ENCODE data around the gene PAK6.

The PAK6 gene

DNA sequence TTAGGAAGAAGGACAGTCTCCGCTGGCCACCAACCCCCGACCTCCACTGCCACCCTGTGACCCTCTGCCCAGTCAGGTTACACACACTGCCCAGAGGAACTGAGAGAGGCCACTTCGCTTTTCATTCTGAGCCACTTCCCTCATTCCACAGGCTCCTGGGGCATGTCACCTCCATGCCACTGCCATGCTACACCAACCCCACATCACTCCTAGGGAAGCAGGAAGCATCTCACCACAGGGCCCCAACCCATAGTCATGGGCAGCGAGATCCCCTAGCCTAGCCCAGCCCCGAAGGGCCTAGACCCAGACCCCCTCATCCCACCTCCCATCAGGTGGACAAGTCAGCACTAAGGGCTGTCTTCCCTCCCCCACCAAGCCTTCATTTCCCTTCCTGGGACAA is 67.5 kb downstream of the PAK6 start:
- in situ Hi-C loops (cut with HindIII; ENCODE audit: low sequenced_read_pairs) = loop anchor here (5.0 kb wide), 1 partner anchor 84 kb away; no protein-coding TSS in a partner anchor

DNA sequence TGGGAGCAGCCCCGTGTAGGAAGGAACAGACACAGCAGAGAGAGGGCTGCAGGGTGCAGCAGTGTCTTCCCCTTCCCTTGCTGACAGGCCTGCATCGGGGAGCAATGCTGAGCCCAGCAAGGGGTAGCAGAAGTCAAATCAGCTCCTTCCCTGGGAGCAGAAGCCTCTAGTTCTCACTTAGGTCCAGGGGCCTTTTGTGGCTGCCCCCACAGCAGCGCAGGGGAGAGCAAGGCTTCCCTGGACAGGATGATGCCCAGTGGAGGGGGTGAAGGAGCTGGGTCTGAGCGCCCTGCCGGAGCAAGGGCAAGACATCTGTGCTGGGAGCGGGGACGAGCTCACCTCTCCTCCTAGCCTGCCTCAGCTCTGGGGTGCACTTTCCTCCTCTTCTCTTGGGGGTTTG is 68.0 kb downstream of the PAK6 start:
- in situ Hi-C loops (cut with HindIII; ENCODE audit: low sequenced_read_pairs) = loop anchor here (5.0 kb wide), 1 partner anchor 85 kb away; no protein-coding TSS in a partner anchor

DNA sequence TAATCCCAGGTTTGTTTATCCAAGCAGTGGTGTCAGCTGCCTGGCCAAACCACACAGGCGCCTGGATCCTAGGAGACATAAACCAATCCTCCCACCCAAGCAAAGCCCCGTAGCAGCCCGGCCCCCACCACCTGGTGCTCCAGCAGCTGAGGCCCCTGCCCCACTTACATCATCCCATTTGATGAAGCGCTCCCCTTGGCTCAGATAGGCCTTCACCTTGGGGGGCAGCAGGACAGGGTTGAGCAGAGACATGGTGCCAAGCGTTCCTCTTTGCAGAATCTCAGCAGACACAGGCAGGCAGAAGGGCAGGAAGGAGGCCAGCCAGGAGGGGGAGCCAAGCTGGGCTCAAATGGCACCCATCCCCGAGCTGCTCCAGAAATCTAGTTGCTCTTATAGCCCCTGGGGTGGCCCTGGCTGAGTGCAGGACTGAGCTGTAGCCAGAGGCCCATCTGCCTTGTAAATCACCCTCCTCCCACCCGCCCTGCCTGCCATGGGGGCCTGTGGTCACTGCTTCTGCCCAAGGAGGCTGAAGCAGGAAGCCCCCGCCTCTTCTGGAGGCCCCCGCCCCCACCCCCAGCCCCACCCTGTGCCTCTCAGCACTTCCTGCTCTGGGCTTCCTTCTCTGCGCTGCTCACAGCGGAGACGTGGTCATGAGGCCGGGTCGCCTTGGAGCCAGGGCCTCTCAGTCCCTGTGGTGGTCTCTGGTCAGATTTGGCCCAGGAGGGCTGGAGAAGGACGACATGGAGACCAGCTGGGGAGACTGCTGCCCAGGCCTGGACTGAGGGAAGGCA is 68.8 kb downstream of the PAK6 start, which contains the start of gene PLCB2:
Gene PLCB2 (minus strand): TSS at position 515 of the 791 bp plus-strand sequence. CDS start 263 bp downstream, at position 252.
- in situ Hi-C loops (cut with HindIII; ENCODE audit: low sequenced_read_pairs) = loop anchor here (5.0 kb wide), 1 partner anchor 85 kb away; no protein-coding TSS in a partner anchor

DNA sequence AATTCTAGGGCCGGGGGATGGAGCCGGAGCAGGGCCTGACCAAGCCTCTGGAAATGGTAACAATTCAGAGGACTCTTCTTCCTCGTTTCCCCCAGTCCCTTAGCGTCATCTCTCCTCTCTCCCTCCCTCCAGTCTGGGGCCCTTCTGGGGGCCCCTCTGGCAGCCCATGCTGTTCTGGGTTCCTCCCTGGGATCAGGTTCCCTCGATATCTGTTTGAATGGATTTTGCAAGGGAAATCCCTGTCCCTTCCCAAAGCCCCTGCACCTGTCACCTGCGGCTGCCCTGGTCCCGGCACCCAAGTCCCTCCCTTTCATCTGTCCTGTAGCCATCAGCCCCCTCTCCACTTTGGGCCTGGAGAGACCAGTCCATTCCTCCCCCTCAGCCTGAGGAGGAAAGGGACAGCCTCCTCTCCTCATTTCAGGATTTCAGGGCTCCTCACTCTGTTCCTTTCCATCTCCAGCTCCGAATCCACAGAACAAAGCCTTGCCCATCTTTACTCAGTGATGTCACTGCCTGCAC is 70.5 kb downstream of the PAK6 start:
- in situ Hi-C loops (cut with HindIII; ENCODE audit: low sequenced_read_pairs) = loop anchor here (5.0 kb wide), 1 partner anchor 87 kb away; no protein-coding TSS in a partner anchor

DNA sequence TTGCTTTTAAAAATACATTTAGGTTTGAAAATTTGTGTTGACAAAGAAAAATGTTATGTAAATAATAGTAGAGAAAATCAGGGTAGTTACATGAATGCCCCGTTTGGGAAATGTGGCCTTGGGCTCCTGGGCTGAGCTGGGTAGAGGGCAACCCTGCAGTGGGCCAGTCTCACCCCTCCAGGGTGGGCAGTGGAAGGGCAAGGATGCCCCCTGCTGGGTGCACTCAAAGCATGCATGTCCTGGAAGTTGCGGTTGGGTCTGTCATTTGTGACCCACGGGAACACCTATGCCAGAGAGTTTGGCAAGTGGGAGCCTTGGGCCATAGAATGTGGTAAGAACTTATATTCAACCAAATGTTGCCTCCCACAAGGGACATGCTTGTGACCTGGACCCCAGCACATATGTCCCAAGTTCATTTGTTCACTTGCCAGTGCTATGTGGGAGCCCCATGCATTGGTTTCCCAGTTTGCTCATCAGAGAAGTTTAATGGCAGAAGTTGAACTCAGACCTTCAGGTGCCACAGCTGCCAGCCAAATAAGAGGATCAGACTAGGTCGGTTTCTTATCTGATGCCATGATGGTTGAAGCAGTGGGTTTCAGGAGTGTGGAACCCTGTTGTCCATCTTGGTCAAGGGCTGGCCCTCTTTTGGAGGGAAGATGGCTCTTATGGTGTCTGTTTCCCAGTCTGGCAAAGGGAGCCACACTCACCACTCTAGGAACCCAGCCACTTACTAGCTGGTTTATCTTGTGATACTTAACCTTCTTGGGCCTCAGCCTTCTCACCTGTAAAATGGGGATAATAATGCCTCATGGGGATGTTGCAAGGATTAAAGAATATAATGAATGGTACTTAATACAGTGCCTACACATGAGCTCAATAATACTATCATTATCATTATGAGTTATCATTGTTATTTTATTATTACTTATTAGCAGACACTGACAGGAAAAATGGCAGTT is 71.4 kb downstream of the PAK6 start:
- in situ Hi-C loops (cut with HindIII; ENCODE audit: low sequenced_read_pairs) = no loop called here

DNA sequence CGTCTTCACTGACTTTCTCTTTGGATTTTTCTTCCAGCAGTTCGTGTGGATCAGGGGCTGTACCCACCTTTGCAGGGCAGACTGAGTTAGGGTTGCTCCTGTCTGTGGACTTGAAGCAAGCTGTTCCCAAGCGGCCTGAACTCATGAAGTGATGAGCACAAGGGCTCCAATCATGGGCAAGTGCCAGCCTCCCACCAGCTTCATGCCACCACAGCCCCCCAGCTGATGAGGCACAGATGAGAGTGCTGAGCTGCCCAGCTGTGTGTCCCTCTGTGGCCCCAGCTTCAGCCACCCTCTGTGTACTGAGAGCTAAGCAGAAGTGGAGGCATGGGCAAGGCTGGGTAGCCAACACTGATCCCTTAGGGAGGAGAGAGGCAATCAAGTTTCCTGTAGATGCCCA is 72.1 kb downstream of the PAK6 start:
- in situ Hi-C loops (cut with HindIII; ENCODE audit: low sequenced_read_pairs) = no loop called here

DNA sequence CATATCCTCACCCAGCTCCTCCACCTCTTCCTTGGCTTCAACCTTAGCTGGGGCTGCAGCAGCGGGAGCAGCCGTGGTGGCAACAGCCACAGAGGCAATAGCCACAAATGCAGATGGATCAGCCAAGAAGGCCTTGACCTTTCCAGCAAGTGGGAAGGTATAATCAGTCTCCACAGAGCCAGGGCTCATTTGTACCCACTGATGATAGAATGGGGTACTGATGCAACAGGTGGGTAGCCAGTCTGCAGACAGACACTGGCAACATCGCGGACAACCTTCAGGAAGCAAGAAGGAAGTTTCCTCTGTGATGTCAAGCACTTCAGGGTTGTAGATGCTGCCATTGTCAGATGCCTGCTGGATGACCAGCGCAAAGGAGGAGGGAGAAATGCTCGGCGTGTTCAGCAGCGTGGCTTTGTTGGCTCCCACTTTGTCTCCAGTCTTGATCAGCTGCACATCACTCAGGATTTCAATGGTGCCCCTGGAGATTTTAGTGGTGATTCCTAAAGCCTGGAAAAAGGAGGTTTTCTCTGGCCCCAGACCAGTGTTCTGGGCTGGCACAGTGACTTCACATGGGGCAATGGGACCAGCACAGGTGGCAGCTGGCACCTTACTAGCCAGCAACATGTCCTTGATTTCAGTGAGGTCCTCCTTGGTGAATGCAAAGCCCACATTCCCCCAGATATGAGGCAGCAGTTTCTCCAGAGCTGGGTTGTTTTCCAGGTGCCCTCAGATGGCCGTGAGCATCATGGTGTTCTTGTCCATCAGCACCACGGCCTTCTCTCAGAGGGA is 73.7 kb downstream of the PAK6 start:
- in situ Hi-C loops (cut with HindIII; ENCODE audit: low sequenced_read_pairs) = no loop called here

DNA sequence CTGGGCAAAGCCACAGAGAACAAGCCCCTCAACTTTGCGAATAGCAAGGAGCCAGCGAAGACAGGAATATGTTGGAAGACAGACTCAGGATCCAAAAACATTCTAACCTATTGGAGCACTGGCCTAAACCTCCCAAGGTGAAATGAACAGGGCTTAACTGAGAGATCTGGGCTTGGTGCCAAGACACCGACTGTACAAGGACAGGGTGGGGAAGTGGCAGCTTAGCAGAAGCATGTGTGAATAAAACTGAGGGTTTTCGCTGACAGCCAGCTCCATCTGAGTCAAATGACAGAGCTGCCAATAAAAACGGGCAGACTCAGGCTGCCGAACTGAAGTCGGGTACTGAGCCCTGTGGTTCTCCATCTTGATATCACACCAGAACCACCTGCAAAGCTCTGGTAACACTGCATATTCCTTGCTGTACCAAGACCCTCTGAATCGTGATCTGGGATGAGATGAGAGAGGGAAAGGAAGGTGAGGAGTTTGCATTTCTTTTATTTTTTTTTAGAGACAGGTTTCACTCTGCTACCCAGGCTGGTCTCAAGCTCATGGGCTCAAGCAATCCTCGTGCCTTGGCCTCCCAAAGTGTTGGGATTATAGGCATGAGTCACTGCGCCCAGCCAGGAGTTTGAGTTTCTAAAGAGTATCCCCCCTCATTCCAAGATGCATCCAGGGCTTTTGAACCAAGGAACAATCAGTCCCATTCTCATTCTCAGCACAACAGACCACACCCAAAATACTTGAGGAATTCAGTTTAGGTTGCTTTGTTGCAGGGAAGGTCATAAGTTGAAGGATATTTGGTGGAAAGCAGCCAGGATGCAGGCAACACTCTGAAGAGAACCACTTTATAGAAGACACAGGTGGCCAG is 74.9 kb downstream of the PAK6 start:
- in situ Hi-C loops (cut with HindIII; ENCODE audit: low sequenced_read_pairs) = no loop called here

DNA sequence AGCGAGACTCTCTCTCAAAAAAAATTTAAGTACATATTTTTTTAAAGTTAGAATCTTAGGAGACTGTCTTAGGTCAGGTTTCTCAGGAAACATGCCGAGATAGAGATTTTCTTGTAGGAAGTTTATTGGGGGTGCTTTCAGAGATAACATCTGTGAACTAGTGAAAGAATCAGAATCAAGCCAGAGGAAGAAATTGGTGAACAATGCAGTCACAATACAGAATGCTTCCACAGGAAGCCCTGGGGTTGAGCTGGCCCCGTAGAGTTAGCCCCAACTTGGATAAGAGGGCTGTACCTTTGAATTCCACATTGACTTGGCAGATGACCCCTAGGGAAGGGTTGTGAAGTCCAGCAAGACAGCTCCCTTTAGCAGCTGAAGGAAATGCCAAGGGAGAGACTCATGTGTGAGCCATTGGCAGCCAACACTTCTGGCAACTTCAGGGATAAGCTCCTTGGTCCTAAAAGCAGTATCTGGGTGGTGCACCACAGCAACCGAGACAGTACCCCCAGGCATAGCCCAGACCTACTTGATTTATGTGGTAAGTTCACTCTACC is 75.9 kb downstream of the PAK6 start:
- in situ Hi-C loops (cut with HindIII; ENCODE audit: low sequenced_read_pairs) = no loop called here

DNA sequence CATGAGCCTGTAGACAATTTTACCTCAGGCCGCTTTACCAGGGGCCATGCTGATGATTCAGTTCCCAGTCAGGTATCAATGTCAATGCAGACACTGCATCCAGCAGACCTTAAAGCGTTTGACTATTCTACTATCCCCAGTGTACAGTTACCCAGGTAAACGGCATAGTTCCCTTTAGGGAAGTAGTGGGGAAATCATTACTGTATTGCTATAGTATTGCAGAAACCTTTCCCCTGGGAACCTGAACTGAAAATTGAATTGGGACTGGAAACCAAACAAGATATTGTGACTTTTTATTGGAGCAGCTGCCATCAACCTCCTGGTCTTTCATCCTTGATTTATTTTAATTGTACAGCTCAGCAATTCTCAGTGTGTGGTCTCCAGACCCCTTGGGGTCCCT is 78.1 kb downstream of the PAK6 start:
- in situ Hi-C loops (cut with HindIII; ENCODE audit: low sequenced_read_pairs) = no loop called here

DNA sequence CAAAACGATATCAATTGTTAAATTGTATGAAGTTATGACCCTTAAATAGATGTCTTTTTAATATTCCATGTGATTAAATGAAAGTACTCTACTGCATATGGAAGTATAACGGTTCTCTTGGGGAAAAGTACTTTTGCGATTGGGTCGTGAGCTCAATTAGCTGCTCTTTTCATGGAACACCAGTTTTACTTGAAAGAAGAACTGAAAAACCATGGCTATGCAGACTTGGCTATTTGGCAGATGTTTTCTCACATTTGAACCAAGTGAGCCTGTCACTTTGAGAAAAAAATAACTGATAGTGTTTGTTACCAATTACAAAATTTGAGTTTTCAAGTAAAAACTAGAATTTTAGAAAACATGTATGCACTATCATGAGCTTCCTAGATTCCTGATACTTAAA is 78.7 kb downstream of the PAK6 start:
- in situ Hi-C loops (cut with HindIII; ENCODE audit: low sequenced_read_pairs) = no loop called here

DNA sequence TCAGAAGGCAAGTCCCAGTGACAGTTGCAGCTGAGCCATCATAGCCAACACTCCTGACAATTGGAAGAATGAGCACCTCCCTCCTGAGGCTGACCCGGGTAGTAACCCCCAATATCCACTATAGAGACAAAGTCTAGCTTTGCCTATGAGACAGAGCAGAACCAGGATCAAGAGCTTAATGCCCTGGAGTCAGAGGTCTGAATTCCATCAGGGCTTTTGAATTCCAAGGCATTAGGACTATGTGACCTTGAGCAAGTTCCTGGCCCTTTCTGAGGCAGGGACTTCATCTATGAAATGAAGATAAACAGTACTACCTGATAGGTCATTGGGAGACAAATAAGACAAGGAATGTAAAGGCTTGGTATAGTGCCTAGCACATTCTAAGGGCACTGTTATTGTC is 81.5 kb downstream of the PAK6 start:
- in situ Hi-C loops (cut with HindIII; ENCODE audit: low sequenced_read_pairs) = loop anchor here (5.0 kb wide), 1 partner anchor 37 kb away; the partner anchor contains the start of gene DISP2

DNA sequence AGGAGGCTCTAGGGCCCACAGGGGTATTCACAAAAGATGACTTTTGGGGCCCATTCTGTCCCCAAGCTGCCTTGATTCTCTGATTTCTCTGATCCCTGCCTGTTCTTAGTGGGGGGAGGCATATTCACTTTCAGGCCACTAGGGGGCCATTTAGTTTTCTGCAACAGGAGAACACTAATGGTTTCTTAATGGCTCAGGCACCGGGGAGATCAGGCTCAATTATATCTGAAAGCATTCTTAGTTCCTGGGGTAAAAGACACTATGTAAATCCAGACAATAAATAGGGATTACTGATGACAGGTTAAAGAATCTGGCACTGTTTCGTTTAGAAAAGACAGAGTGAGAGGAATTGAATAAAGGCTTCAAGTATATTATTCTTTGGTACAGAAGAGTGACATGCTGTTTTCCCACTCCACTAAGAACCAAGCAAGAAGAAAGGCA is 82.1 kb downstream of the PAK6 start:
- in situ Hi-C loops (cut with HindIII; ENCODE audit: low sequenced_read_pairs) = loop anchor here (5.0 kb wide), 1 partner anchor 36 kb away; the partner anchor contains the start of gene DISP2

DNA sequence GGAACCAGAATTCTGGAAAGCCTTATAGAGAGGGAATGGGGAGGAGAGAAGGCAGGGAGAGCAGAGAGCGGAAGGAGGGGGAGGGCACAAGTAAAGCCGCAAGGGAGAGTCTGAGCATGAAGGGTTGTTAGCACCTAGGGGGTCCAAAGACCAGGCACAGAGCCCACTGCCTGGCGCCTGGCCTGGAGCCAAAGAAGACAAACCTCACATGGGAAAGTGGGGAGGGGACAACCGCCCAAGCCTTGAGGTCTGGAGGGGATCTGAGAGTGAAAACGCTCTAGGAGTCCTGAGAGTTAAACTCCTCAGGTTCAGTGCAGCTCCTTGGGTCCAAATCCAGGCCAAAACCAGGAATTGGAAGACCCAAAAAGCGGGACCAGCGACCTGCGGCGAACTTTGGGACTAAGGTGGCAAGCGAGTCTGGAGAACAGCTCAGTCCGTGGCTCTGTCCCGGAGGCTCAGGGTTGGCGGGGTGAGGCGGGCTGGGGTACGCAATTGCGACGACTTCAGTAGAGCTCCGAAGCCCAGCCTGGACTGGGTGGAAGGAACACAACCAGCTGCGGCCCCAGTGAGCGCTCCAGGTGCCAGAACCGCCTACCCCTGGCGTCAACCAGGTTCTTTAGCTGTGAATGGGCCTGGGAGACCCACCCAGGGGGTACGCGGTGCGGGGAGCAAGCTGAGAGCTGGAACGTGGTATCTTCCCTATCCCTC is 83.8 kb downstream of the PAK6 start:
- in situ Hi-C loops (cut with HindIII; ENCODE audit: low sequenced_read_pairs) = loop anchor here (5.0 kb wide), 1 partner anchor 35 kb away; the partner anchor contains the start of gene DISP2

DNA sequence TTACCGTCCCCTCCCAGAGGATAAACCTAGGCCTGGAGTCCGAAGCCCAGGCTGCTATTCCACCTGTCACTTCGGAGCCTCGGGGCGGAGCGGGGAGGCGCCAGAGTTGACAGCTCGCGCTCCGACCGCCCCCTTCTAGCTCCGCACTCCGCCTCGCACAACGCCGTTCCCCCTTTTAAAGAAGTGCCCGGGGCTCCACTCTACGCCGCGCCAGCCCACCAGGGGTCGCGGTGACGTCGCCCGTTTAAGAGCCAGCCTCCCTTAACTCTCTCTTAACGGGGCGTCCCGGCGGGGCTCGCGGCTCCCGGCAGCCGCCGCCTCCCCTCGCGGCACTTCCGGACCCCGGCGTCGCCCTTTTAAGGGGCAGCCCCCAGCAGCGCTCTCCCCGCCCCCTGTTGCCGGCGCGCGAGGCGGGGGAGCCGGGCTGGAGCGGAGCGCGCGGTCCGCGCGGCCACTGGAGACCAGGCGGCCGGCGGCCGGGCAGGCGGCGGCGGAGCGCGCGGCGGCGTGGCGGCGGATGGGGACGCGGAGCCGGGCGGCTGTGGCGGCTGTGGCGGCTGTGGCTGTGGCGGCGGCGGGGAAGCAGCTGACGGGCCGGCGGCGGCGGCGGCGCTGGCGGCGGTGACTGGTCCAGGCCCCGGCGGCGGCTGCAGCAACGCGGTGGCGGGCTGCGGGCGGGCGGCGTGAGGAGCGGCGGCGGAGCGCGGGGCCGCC is 84.5 kb downstream of the PAK6 start, which contains the start of gene INAFM2:
Gene INAFM2 (plus strand): TSS at position 454 of the 714 bp plus-strand sequence. CDS start 364 bp downstream, outside the sequence.
- in situ Hi-C loops (cut with HindIII; ENCODE audit: low sequenced_read_pairs) = loop anchor here (5.0 kb wide), 1 partner anchor 34 kb away; the partner anchor contains the start of gene DISP2

DNA sequence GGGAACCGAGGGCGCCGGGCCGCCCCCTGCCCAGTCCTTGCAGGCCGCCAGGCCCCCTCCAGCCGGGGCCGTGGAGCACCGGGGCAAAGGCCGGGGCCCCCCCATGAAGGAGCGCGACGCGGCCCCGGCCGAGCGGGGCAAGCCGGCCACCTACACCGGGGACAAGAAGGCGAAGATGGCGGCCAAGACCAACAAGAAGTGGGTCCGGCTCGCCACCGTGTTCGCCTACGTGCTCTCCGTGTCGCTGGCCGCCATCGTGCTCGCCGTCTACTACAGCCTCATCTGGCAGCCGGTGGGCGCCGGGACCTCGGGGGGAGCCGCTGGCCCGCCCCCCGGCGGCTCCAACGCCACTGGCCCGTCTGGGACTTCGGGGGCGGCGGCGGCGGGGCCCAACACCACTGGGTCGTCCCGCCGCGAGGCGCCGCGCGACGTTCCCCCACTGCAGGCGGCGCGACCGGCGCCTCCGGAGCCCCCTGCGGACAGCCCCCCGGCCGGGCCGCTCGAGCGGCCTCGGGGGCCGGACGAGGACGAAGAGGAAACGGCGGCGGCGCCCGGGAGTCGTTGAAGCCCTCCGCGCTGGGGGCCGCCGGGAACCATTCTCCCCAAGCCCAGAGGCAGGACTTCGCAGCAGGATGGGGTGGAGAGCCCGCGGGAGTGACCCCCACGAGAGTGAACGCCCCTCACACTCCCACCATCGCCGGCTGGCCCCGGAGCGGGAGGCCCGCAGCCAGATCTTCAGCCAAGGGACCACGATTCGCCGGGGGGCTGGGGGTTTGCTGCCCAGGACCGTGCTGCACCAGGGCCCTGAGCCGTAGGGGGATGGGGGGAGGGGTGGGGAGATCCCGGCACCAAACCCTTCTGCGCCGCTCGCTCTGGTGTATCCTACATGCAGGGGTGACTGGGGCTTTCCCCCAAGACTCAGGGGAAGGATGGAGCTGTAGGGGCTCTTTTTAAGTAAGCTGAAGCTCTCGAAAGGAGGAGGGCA is 85.4 kb downstream of the PAK6 start:
- in situ Hi-C loops (cut with HindIII; ENCODE audit: low sequenced_read_pairs) = loop anchor here (5.0 kb wide), 1 partner anchor 33 kb away; the partner anchor contains the start of gene DISP2
